HG02623 (cell line): ENCODE data around the gene MYOM3.

ENCODE experiments used
- ATAC-seq: cut with Tn5 transposase; IDR thresholded peaks from one replicate; pipeline ENCODE4 v1.9.1; 2021; ENCODE audit warnings: moderate library complexity; ENCODE audit not compliant: unreplicated experiment

Gene MYOM3

DNA sequence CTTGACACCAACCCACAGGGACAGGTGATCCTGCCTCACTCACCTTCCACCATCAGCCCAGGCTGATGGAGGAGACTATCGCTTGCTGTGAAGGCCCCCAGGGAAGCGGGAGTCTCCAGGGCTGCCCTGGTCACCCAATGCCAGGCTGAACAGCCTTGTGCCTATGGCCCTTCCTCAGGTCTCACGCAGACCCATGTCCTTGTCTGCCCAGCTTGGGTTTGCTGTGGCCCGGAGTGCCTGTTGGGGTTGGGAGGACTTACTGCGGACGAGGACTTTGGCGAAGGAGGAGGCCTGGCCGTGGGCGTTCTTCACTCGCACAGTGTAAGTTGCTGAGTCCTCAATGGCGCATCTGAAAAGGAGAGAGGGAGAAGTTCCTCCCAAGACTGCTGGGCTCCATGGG lies 14.3 kb downstream of the MYOM3 start:
- no peak for ATAC-seq

DNA sequence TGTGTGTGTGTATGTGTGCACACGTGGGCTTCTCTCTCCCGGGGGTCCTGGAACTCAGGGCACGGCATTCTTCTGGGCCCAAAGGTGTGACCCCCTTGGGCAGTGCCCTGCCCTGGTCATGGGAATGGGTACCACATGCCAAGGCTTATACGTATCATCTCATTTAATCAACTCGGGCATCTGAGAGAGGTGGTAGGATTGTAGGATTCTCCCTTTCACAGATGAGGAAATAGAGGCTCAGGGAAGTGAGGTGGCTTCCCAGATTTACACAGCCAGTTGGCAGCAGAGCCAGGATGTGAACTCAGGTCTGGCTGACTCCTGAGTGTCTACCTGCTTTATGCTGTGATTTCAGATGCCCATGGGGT lies 15.2 kb downstream of the MYOM3 start:
- ATAC-seq, result no peak

DNA sequence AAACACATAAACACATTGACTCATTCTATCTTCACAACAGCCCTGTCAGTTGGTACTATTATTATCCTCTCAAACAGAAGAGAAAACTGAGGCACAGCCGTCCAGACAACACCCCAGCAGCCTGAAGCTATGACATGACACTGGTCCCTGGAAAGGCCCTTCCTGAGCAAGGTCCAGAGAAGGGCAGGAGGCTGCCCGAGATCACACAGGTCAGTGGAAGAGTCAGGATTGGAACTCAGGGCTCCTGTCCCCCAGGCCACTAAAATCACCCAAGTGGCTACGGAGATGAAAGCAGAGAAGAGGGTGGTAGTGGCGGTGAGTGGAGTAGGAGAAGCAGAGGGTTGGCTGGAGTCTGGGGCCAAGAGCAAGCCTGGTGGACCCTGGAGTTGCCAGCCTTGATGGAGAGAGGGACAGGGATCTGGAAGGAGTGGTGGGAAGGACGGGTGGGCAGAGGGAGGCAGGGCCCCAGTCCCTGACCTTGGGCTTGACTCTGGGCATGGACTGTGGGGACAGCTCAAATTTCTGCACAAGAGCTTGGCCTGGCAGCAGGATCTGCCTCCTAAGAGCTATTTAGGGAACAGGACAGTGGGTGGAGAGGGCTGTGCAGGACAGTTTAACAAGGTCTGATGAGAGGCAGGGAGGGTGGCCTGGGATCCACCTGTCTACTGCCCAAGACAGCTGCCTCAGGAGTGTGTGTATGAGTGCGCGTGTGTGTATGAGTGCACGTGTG lies 15.8 kb downstream of the MYOM3 start:
- no peak for ATAC-seq

DNA sequence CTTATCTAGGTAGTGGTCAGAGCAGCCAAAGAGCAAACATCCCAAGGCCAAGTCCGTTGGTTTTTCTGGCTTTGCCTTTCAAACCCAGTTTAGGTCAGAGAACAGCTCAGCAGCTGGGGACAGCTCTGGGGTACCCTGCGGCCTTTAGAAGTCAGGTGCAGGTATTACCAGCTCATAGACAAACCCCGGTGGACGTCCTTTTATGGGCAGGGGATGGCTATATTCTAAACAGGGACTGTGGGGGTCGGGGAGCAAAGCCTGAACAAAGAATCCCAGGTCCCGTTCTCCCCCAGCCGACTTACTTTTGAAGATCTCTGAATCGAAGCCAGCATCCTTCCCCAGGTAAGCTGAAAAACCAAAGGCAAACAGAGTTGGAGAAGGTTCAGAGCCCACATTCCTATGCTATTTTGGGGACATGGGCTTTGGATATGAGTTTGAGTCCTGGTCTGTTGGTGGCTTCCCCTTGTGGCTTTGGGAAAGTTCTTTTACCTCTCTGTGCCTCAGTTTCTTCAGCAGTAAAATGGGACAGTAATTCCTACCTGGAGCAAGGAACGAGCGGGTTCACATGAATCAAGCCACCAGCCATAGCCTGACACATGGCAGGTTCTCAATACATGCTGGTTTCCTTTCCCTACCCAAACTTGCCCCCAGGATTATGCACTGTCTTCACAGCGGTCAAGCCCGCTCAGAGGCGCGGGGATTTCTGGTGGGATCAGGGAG lies 16.6 kb downstream of the MYOM3 start:
- no peak for ATAC-seq

DNA sequence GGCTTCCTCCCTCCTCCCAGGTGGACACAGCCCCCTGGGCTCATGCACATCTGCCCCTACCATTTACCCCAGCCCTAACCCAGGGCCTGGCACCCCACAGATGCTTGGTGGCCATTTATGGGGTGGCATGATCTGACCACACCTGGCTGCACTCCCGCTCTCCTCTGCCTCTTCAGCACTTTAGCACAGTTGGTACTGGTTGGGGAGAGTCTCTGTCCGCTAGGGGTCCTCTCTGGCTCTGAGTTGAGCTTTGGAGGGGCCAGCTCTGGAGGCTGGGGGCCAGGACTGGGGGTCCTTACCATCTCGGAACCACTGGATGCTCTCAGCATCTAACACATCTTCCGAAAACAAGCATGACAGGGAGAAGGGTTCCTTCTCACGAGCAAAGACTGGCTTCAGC lies 17.4 kb downstream of the MYOM3 start:
- no peak for ATAC-seq

DNA sequence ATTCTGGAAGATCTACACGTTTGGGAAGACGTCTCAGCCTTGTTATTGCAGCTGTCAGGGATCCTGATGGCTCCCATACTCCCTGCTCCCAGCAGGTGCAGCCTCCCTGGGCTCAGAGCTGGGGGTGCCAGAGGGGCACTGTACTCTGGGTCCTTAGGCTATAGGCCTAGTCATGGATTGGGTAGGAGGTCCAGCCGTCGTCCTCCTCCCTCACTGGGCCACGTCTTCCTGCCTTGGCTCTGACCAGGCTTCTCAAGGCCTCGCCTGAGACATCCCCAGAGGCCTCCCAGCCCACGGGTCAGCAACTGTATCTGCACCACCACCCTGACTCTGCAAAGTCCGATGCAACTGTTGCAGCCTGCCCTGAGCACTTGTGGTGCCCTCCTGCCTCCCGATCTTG lies 18.2 kb downstream of the MYOM3 start:
- no peak for ATAC-seq

DNA sequence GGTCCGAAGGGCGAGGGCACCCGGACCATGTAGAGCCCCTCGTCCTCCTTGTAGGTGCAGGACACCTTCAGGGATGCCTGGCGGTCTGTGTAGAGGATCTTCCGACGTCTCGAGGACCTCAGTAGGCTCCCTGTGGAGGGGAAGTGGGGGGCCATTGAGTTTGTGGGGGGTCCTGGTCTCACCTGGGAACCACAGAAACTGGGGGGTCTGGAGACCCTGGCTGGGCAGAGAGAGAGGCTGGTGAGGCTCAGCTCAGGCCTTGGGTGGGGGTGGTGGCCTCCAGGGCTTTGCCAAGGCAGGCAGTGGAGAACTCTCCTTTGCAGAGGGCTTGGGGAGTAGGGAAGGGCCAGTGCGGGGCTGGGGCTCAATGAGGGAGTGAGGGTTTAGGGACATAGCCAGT lies 19.0 kb downstream of the MYOM3 start:
- no peak for ATAC-seq

DNA sequence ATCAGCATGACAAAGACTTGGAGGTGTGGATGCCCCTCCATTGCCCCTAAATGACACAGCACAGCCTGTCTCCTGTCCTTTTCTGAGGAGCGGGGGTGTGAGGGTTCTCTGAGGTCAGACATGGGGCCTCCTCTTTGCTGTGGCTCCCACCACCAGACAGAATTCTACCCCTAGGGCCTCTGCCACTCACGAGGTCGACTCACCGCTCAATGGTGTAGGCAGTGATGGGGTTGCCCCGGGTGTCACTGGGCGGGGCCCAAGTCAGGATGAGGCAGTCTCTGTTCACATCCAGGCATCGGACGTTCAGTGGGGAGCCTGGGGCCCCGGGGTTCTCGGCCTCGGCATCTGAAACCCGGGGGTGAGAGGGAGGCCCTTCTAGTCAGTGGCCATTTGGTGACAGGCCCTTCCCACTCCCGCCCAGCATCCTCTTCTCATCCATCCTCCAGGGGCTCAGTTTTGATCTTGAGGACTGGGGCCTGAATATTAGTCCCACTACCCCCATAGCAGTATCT lies 19.9 kb downstream of the MYOM3 start:
- no peak for ATAC-seq

DNA sequence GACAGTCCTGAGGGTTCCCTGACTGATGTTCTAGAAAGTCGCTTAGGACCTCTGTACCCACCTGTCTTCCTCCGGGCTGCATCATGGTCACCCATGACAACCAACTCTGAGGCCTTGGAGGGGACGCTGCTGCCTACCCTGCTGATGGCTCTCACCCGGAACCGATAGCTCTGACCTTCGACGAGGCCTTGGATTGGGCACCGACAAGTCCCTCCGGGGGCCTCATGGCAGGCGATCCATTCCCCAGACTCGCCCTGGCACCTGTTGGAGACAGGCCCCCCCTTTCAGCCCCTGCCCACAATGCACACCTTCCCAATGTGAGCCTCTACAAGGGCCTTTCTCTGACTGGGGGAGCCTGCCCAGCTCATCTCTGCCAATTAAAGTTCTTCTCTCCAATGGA lies 21.2 kb downstream of the MYOM3 start:
- ATAC-seq, result no peak

DNA sequence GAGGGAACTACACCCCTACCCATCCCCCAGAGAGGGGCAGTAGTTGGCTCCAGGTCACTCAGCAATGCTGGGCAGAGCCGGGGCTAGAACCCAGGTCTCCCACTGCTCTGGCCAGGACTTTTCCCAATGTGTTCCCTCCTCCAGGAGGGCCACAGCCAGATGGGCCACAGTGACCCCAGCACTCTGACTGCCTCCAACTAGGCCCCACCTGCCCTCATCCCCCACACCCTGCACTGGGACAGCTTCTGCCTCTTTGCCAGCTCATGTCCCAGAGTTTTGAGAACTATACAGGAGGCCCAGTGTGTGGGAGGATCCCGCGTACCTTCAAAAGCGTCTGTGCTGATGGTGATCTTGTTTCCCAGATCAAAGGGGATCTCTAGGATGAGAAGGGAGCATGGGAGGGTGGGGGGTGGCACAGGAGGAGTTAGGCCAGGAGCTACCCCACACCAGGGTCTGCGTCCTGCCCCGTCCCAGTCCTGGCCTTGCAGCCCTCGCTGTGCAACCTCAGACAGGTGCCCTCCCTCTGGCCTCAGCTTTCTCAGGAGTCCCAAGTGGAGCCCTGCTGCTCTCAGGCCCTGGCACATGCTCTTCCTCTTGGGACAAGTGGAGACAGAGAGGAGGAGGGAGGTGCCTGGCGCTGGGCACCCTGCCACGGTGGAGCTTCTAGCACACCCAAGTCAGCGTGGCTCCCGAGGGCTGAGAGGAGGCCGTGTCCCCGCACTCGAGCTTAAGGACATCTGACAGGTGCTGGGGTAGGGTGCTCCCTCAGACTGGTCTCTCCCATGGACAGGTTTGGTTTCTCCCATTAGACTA lies 22.0 kb downstream of the MYOM3 start:
- ATAC-seq, result no peak

DNA sequence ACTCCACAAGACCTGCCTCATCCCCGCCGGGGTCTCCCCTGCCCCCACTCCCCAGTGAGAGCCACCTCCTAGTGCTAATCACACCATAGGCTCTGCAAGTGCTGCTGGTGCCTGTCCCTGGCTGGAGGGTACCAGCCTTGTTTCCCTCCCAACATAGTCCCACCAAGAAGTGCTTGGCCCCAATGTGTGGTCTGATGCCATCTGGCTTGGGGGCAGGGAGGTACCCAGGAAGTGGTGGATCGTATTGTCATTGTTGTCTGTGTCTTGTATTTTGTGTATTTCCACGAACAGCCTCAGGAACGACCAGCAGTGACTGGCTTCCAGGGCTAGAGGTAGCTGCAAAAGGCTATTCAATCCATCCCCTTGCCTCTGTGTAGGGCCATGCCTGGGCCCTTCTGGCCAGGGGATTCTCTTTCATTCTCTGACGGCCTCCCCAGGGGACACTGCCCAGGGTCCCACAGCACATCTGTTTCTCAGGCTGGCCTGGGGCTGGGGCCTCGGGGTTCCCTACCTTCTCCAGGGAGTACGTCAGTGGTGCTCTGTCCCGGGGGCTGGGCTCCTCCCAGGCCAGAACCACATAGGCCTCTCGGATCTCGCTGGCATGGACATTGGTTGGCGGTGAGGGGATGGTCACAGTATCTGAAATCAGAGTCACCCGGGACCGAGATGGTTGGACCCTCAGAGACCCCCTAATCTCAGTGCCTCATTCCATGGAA lies 22.8 kb downstream of the MYOM3 start:
- no peak for ATAC-seq

DNA sequence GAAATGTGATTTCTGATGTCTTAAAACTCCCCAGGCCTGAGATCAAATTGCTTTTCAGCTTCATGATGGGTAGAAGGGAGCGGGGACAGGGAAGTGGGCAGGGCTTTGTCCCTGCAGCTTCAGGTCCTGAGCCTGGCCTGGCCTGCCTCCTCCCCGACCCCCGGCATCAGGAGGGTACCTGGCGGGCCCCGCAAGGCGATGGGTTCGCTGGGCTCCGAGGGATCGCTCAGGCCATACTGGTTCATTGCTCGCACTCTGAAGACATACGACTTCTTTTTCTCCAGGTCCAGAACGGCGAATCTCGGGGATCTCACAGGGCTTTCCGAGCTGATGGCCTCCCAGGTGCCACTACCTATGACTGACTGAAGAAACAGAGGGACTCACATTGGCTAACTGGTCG lies 25.5 kb downstream of the MYOM3 start:
- no peak for ATAC-seq

DNA sequence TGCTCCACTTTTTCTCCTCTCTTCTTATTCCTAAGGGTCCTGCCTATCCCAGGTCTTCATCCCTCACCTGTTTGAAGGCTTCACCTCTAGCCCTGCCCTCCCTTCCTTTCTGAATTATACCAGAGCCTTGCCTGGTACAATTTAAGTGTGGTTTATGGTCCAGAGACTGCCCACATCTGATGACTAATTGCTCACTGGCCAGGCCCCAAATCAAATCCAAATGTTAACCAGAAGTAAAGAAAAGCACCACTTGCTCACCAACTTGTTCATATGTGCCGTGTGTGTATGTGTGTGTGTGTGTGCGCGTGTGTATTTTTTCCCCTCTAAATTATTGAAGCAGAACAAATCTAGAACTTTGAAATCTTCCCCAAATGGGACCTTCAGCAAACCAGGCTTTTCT lies 26.4 kb downstream of the MYOM3 start:
- no peak for ATAC-seq

DNA sequence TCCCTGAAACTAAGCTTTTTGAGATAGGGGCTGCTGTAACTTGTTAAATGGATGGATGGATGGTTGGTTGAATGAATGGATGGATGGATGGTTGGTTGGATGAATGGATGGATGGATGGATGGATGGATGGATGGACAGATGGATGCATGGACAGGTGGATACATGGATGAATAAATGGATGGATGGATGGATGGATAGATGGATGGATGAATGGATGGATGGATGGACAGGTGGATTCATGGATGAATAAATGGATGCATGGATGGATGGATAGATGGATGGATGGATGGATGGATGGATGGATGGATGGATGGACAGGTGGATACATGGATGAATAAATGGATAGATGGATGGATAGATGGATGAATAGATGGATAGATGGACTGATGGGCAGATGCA lies 26.9 kb downstream of the MYOM3 start:
- no peak for ATAC-seq

DNA sequence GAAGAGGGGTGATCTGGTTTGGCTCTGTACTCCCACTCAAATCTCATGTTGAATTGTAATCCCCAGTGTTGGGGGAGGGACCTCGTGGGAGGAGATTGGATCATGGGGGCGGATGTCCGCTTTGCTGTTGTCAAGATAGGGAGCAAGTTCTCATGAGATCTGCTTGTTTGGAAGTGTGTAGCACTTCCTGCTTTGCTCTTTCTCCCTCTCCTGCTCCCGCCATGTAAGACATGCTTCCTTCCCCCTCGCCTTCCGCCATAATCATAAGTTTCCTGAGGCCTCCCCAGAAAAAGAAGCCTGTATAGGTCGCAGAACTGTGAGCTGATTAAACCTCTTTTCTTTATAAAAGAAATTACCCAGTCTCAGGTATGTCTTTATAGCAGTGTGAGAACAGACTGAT lies 27.9 kb downstream of the MYOM3 start:
- ATAC-seq, result no peak

DNA sequence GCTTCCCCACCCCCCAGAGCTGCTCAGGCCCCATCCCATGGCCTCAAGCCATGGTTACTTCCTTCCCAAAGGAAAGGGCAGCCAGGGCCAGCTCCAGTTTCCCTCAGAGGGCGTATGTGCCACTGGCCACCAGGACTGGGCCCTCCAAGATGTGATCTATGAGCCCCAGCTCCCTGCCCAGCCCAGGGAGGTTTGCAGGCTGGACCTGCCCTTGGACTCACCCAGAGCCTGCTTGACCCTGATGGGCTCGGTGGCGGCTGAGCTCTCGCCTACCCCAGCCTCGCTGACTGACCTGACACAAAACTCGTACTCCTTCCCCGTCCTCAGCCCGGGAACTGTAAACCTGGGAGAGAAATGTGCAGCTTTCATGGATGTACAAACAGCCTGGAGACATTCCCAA lies 29.6 kb downstream of the MYOM3 start:
- no peak for ATAC-seq

DNA sequence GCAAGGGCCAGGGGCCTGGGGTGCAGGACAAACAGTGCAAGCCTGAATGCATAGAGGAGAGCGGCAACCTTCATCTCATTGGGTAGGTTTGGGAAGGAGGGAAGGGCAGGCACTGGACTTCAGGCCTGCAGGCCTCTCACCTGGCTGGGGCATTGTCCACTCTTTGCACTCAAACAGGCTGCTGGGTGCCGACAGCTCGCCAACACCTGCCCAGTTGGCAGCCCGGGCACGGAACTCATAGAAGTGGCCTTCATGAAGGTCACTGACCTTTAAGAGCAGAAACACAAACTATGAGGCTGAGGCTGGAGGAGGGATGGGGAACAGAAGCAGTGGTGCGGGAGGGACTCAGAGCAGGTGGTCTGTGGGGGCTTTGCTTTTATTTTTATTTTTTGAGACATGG lies 30.7 kb downstream of the MYOM3 start:
- no peak for ATAC-seq

DNA sequence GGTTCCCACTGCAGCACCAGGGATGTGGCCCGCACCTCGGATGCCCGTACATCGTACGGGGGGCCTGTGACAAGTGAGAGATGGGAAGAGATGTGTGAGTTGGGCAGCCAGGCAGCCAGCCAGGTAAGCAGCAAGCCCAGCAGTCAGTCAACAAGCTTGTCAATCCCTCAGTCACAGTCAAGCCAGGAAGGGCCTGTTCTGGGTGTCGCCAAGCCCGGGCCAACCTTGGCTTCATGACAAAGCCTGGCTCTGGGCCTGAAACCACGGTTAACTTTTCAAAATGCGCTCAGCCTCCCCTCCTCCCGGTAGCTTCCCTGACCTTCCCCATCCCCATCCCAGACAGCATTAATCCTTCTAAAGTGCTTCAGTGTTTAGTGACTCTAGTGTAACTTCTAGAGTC lies 31.8 kb downstream of the MYOM3 start:
- no peak for ATAC-seq

DNA sequence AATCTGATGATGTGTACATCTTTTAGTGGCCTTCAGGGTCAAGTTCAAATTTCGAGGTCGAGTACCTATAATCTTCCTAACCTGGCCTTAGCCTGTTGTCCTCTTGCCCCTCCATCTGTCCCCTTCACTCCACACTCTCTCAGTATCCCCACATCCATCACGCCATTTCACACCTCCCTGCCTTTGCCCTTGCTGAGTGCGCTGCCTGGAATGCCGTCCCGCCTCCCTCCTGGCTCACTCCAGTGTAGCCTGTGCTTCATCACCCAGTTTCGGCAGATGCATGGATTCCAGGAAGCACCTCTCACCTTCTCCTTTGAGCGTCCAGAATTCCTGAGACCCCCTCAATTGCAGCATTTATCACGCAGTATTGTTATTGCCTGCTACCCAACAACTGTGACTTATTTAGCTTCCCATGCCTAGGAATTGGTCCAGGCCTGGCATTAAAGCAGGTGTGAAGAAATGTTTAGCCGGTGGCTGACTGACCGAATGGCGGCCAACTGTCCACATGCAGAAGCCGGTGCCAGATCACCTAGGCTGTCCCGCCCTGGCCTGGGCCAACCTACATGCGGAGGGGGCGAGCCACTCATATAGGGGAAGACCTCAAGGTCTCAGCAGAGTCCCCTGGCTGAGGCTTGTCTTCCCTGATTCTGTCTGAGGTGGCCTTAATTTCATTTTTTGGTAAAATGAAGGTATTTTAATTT lies 34.5 kb downstream of the MYOM3 start:
- ATAC-seq, result no peak

DNA sequence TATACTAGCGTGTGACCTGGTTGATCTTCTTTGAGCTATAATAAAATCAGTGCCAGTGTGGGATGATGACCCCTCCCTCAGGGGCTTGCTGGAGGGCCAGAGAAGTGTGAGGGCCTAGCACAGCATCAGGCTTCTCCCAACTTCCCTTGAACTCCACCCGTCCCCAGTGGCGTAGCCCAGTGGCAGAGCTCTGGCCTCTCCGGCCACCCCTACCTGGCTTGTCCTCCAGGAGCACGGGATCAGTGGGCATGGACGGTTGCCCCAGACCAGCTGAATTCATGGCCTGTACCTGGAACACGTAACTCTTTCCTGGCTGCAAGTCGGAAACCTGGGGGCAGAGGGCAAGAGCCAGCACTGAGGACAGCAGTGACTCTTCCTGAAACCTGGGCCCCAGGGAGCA lies 36.0 kb downstream of the MYOM3 start:
- no peak for ATAC-seq

DNA sequence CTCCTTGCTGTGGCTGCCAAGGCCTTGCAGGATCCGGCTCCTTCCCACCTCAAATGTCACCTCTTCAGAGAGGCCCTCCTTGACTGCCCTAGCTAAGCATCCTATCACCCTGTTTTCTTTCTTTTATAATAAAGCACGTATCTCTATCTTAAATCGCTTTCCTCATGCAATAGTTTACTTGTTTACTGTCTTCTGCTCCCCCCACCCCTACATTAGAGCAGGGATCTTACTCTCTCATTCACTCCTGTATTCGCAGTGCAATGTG lies 36.4 kb downstream of the MYOM3 start:
- ATAC-seq, result no peak
